ENCODE data around the gene ALS2CL.

GRCh38 chr3:46710671-46711295 is 17.3 kb upstream of the ALS2CL start:
- TF ChIP-seq, protein P1, sequence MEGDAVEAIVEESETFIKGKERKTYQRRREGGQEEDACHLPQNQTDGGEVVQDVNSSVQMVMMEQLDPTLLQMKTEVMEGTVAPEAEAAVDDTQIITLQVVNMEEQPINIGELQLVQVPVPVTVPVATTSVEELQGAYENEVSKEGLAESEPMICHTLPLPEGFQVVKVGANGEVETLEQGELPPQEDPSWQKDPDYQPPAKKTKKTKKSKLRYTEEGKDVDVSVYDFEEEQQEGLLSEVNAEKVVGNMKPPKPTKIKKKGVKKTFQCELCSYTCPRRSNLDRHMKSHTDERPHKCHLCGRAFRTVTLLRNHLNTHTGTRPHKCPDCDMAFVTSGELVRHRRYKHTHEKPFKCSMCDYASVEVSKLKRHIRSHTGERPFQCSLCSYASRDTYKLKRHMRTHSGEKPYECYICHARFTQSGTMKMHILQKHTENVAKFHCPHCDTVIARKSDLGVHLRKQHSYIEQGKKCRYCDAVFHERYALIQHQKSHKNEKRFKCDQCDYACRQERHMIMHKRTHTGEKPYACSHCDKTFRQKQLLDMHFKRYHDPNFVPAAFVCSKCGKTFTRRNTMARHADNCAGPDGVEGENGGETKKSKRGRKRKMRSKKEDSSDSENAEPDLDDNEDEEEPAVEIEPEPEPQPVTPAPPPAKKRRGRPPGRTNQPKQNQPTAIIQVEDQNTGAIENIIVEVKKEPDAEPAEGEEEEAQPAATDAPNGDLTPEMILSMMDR (IDR thresholded peaks at IDR 0.05; ENCODE audit: borderline replicate concordance, extremely low read depth, low read length, poor library complexity, severe bottlenecking): no peak
- no peak for TF ChIP-seq EZH2 (IDR thresholded peaks at IDR 0.05; ENCODE audit: borderline replicate concordance, low read depth, low read length, severe bottlenecking)
